Measurements from ENCODE around the gene SLC6A19. TPM values are rescaled to one million over a fixed set of nuclear protein-coding genes. Genes with fewer than 3 reads are reported as not detected.

Gene SLC6A19
- total RNA-seq, 3 donors from 2014 or later, result 14.4 to 92.8 (median 29.2) TPM

- TF ChIP-seq CTCF (IDR thresholded peaks at IDR 0.05), result no peak
- peak in 2 of 3 donors; percentile 17 to 37 for DNase-seq
- no peak for ATAC-seq
- Histone ChIP-seq H3K9me3 (no peaks in the 10 kb centered on the region), H3K4me1 (ENCODE audit: low read depth) (peaks cover 7% of the 10 kb centered on the region), H3K36me3 (ENCODE audit: low read depth) (no peaks in the 10 kb centered on the region), H3K4me3 (no peak overlapping the region)
- intact Hi-C loops (cut with DNase I, micrococcal nuclease), result no loop called here
Measured at GRCh38 chr5:1172007-1172581, 29.3 kb upstream of the SLC6A19 start.

DNA sequence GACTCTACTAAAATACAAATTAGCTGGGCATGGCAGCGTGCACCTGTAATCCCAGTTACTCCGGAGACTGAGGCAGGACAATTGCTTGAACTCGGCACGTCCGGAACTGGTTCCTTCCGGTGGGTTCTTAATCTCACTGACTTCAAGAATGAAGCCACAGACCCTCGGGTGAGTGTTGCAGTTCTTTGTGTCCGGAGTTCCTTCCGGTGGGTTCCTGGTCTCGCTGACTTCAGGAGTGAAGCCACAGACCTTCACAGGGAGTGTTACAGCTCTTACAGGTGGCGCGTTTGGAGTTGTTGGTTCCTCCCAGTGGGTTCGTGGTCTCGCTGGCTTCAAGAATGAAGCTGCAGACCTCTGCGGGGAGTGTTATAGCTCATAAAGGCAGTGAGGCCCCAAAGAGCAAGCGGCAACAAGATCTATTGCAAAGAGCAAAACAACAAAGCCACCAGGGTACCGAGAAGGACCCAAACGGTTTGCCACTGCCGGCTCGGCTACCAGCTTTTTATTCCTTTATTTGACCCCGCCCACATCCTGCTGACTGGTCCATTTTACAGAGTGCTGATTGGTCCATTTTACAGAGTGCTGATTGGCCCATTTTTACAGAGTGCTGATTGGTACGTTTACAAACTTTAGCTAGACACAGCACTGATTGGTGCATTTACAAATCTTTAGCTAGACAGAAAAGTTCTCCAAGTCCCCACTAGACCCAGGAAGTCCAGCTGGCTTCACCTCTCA, 28.6 kb upstream of the SLC6A19 start:
- intact Hi-C loops (cut with DNase I, micrococcal nuclease), result no loop called here
- H3K4me3 ChIP-seq, result no peak overlapping the region
- H3K4me1 ChIP-seq (ENCODE audit: low read depth), result peaks cover 5% of the 10 kb centered on the region
- no peak for TF ChIP-seq CTCF (IDR thresholded peaks at IDR 0.05)
- DNase-seq, result peak in 1 of 3 donors; percentile 13
- no peaks in the 10 kb centered on the region for H3K9me3 ChIP-seq
- no peaks in the 10 kb centered on the region for H3K36me3 ChIP-seq (ENCODE audit: low read depth)
- ATAC-seq, result no peak

- no peaks in the 10 kb centered on the region for H3K9me3 ChIP-seq
- DNase-seq (peak in 1 of 3 donors; percentile 46), ATAC-seq (no peak)
- intact Hi-C loops (cut with DNase I, micrococcal nuclease), result no loop called here
- TF ChIP-seq CTCF (IDR thresholded peaks at IDR 0.05), result no peak
- H3K4me3 ChIP-seq, result no peak overlapping the region
- no peaks in the 10 kb centered on the region for H3K36me3 ChIP-seq (ENCODE audit: low read depth)
- H3K4me1 ChIP-seq (ENCODE audit: low read depth), result no peaks in the 10 kb centered on the region
Measured at GRCh38 chr5:1173485-1174070, 27.8 kb upstream of the SLC6A19 start.

DNA sequence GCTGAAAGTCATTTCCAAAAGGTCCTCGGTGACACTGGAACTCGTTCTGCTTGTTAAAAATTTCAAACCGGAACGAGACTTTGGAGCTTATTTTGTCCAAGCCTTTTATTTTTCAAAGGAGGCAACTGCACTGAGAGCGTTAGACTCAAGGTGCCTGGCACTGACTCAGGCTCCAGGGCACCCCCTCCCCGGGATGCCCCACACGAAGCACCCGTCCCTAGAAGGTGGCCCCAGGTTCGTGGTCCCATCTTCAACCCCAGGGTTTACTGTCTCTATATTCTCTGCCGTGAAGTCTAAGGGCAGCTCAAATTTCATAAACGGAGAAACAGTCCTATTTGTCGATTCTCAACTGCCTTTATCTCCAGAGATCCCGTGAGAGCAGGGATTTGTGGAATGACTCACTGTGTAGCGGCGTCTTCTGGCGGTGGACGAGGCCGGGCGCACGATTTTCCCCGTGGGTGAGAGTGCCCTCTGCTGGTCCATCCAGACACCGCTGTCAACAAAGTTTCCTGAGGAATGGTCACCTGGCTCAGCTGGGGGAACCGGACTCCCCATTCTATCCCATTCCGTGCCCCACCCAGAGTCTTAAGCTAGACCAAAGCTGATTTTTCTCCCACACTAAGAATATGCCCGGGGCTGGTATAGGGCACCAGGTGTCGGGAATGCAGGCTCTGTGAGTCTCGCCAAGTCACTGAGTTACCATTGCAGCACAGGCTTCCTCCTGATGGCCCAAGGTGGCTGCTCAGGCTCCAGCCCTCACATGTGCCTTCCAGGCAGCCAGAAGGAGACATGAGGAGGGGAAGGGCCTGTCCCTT, 27.1 kb upstream of the SLC6A19 start:
- H3K36me3 ChIP-seq (ENCODE audit: low read depth), result no peaks in the 10 kb centered on the region
- no peak overlapping the region for H3K4me3 ChIP-seq
- H3K9me3 ChIP-seq, result no peaks in the 10 kb centered on the region
- DNase-seq, result peak; percentile 52 to 76 (median 74)
- TF ChIP-seq CTCF (IDR thresholded peaks at IDR 0.05), result peak; percentile 63
- no peaks in the 10 kb centered on the region for H3K4me1 ChIP-seq (ENCODE audit: low read depth)
- intact Hi-C loops (cut with DNase I, micrococcal nuclease), result no loop called here
- ATAC-seq, result peak; percentile 90

GRCh38 chr5:1175015-1175414, 26.4 kb upstream of the SLC6A19 start:
- ATAC-seq (no peak), DNase-seq (no peak)
- no peaks in the 10 kb centered on the region for H3K36me3 ChIP-seq (ENCODE audit: low read depth)
- no peaks in the 10 kb centered on the region for H3K9me3 ChIP-seq
- intact Hi-C loops (cut with DNase I, micrococcal nuclease), result no loop called here
- no peak overlapping the region for H3K4me3 ChIP-seq
- no peak for TF ChIP-seq CTCF (IDR thresholded peaks at IDR 0.05)
- H3K4me1 ChIP-seq (ENCODE audit: low read depth), result no peaks in the 10 kb centered on the region
